ENCODE measurements around the gene PRR14.

PRR14 gene

GRCh38 chr16:30669903-30670824 is 19.4 kb downstream of the PRR14 start:
- in situ Hi-C loops (cut with HindIII; ENCODE audit: low sequenced_read_pairs): no loop called here
- H3K4me3 ChIP-seq (ENCODE audit: low read depth, low read length): no peak overlapping the region
- DNase-seq (ENCODE audit: low read depth): no peak
- TF ChIP-seq CTCF (IDR thresholded peaks at IDR 0.05; ENCODE audit: low read depth, low read length, missing control alignments): no peak

DNA sequence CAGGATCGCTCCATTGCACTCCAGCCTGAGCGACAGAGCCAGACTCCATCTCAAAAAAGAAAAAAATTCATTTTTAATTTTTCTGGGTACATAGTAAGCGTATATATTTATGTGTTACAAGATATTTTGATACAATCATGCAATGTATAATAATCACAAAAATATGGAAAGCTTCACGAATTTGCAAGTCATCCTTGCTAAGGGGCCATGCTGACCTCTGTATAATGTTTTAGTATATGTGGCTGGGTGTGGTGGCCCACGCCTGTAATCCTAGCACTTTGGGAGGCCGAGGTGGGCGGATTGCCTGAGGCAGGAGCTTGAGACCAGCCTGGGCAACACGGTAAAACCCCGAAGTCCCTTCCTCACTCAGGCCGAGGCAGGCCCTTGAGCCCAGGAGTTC is 24.4 kb downstream of the PRR14 start:
- in situ Hi-C loops (cut with HindIII; ENCODE audit: low sequenced_read_pairs): no loop called here
- H3K4me3 ChIP-seq (ENCODE audit: low read depth, low read length): no peak overlapping the region

DNA sequence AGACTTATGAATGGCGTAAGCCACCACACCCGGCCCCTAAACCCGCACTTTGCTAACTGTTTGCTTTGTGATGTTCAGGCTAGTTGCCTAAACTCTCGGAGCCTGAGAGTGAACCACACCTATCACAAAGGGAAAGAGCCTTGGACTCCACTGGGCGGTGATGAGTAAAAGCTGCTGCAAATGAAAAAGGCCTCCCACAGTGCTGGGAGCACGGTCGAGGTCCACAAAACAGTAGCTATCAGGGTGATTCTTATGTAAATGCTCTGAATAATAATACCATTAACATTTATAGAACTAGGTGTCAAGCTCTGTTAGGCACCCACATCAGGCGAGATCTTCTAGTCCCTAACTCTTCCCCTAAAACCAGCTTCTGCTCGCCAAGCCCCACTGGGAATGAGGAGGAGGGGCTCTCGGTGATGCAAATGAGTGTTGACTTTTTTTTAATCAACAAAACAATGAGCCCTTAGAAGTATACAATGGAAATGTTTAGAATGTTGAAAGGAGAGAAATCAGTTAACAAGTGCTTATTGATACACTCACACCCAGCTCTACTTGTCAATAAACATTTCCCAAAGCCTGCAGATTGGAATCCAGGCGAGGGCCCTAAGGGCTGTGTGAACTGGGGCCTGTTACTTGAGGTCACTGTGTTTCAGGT is 27.3 kb downstream of the PRR14 start:
- in situ Hi-C loops (cut with HindIII; ENCODE audit: low sequenced_read_pairs): no loop called here
- TF ChIP-seq CTCF (IDR thresholded peaks at IDR 0.05; ENCODE audit: low read depth, low read length, missing control alignments): no peak
- no peak for DNase-seq (ENCODE audit: low read depth)
- no peak overlapping the region for H3K4me3 ChIP-seq (ENCODE audit: low read depth, low read length)

More for the DNA sequence above, 24.4 kb downstream of the PRR14 start:
- no peak for DNase-seq (ENCODE audit: low read depth)
- TF ChIP-seq CTCF (IDR thresholded peaks at IDR 0.05; ENCODE audit: low read depth, low read length, missing control alignments): no peak

- DNase-seq (ENCODE audit: low read depth): no peak
- no peak overlapping the region for H3K4me3 ChIP-seq (ENCODE audit: low read depth, low read length)
- in situ Hi-C loops (cut with HindIII; ENCODE audit: low sequenced_read_pairs): no loop called here
- no peak for TF ChIP-seq CTCF (IDR thresholded peaks at IDR 0.05; ENCODE audit: low read depth, low read length, missing control alignments)
These were observed 27.8 kb downstream of the PRR14 start for GRCh38 chr16:30678586-30678970.

- no peak for DNase-seq (ENCODE audit: low read depth)
- H3K4me3 ChIP-seq (ENCODE audit: low read depth, low read length): no peak overlapping the region
- TF ChIP-seq CTCF (IDR thresholded peaks at IDR 0.05; ENCODE audit: low read depth, low read length, missing control alignments): no peak
- in situ Hi-C loops (cut with HindIII; ENCODE audit: low sequenced_read_pairs): no loop called here
These were observed 29.6 kb downstream of the PRR14 start for GRCh38 chr16:30680326-30680725.

- no peak for TF ChIP-seq CTCF (IDR thresholded peaks at IDR 0.05; ENCODE audit: low read depth, low read length, missing control alignments)
- no peak for DNase-seq (ENCODE audit: low read depth)
- in situ Hi-C loops (cut with HindIII; ENCODE audit: low sequenced_read_pairs): no loop called here
- H3K4me3 ChIP-seq (ENCODE audit: low read depth, low read length): no peak overlapping the region
These were observed 37.9 kb downstream of the PRR14 start for GRCh38 chr16:30688701-30689100.
